ENCODE measurements around the gene NFS1. TPM values are rescaled to one million over a fixed set of nuclear protein-coding genes. Genes with fewer than 3 reads are reported as not detected.
A peak's percentile ranks its signal among the peaks of the same experiment; 100 is the strongest.

NFS1 gene
- total RNA-seq, 2 experiments from 2014 or later, result 10.6 to 11.5 TPM

DNA sequence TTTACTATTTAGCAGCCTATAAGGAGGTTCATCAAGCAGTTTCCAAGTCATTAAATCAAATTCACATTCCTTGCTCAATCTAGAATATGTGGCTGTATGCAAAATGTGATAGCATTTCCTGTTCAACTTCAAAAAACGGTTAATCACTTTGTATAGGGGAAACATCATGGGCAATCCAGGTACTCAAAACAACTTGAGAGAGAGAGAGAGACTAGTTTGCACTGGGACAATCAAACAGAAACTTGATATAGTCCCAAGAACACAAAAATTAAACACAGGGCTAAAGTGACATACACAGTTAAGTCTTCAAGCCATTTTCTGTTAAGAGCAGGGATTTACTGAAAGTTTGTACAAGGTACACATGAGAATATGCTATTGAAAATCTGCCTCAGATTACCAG lies 41.9 kb downstream of the NFS1 start:
- peaks cover 18% of the 10 kb centered on the region for H3K36me3 Mint-ChIP-seq (ENCODE audit: low read depth)
- peaks cover 58% of the 10 kb centered on the region for H3K4me1 Mint-ChIP-seq (ENCODE audit: low read depth)
- no peaks in the 10 kb centered on the region for H3K27me3 ChIP-seq (ENCODE audit: control insufficient read depth in 1 of 2, insufficient read depth in 2 of 2, low read length in 2 of 2)
- H3K27ac Mint-ChIP-seq, result peak overlapping the region; percentile 77
- no peak for DNase-seq
- no peak overlapping the region for H3K27ac ChIP-seq (ENCODE audit: low read depth in 1 of 2, low read length in 2 of 2)
- ATAC-seq (ENCODE audit: poor library complexity), result peak; percentile 57
- H3K4me3 Mint-ChIP-seq, result peak overlapping the region; percentile 72
- peaks cover 37% of the 10 kb centered on the region for H3K36me3 ChIP-seq (ENCODE audit: insufficient read depth, low read length)
- ChIA-PET POLR2A (interaction anchor here (1.3 kb wide), 1 partner anchor 85 kb away, joined by 7 read pairs; the partner anchor contains the start of gene RBM39), CTCF (interaction anchor here (0.6 to 8.1 kb wide), 3 partner anchors 11 to 42 kb away, joined by 3 to 57 read pairs (median 8); partner anchors contain the start of genes NFS1 and ROMO1)
- H3K4me3 ChIP-seq (ENCODE audit: low read length), result no peak overlapping the region
- H3K4me1 ChIP-seq (ENCODE audit: insufficient read depth, low read length), result peaks cover 41% of the 10 kb centered on the region
- H3K9me3 ChIP-seq (ENCODE audit: control insufficient read depth in 1 of 2, insufficient read depth in 1 of 2, low read length in 2 of 2), result no peaks in the 10 kb centered on the region
- H3K9me3 Mint-ChIP-seq, result no peaks in the 10 kb centered on the region
- intact Hi-C loops (cut with DNase I, micrococcal nuclease), result no loop called here
- TF ChIP-seq, protein P1, sequence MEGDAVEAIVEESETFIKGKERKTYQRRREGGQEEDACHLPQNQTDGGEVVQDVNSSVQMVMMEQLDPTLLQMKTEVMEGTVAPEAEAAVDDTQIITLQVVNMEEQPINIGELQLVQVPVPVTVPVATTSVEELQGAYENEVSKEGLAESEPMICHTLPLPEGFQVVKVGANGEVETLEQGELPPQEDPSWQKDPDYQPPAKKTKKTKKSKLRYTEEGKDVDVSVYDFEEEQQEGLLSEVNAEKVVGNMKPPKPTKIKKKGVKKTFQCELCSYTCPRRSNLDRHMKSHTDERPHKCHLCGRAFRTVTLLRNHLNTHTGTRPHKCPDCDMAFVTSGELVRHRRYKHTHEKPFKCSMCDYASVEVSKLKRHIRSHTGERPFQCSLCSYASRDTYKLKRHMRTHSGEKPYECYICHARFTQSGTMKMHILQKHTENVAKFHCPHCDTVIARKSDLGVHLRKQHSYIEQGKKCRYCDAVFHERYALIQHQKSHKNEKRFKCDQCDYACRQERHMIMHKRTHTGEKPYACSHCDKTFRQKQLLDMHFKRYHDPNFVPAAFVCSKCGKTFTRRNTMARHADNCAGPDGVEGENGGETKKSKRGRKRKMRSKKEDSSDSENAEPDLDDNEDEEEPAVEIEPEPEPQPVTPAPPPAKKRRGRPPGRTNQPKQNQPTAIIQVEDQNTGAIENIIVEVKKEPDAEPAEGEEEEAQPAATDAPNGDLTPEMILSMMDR (IDR thresholded peaks at IDR 0.05), result no peak
- H3K27me3 Mint-ChIP-seq, result no peaks in the 10 kb centered on the region

- no peak overlapping the region for H3K4me3 Mint-ChIP-seq
- POLR2A ChIA-PET, result interaction anchor here (2.6 kb wide), 1 partner anchor 10 kb away, joined by 15 read pairs; the partner anchor contains the start of genes CPNE1 and RBM12
- intact Hi-C loops (cut with DNase I, micrococcal nuclease), result no loop called here
- ATAC-seq (ENCODE audit: poor library complexity), result no peak
- TF ChIP-seq, protein P1 (IDR thresholded peaks at IDR 0.05), result no peak
- H3K9me3 ChIP-seq (ENCODE audit: control insufficient read depth in 1 of 2, insufficient read depth in 1 of 2, low read length in 2 of 2), result no peaks in the 10 kb centered on the region
- H3K36me3 ChIP-seq (ENCODE audit: insufficient read depth, low read length), result peaks cover 47% of the 10 kb centered on the region
- H3K4me1 Mint-ChIP-seq (ENCODE audit: low read depth), result peaks cover 56% of the 10 kb centered on the region
- DNase-seq, result no peak
- H3K27ac ChIP-seq (ENCODE audit: low read depth in 1 of 2, low read length in 2 of 2), result no peak overlapping the region
- CTCF ChIA-PET, result interaction anchor here (1.2 to 1.5 kb wide), 2 partner anchors 35 to 53 kb away, joined by 3 to 5 read pairs; no protein-coding TSS in a partner anchor
- peaks cover 42% of the 10 kb centered on the region for H3K36me3 Mint-ChIP-seq (ENCODE audit: low read depth)
- H3K9me3 Mint-ChIP-seq, result no peaks in the 10 kb centered on the region
- H3K27me3 ChIP-seq (ENCODE audit: control insufficient read depth in 1 of 2, insufficient read depth in 2 of 2, low read length in 2 of 2), result no peaks in the 10 kb centered on the region
- H3K27ac Mint-ChIP-seq, result no peak overlapping the region
- H3K4me1 ChIP-seq (ENCODE audit: insufficient read depth, low read length), result peaks cover 28% of the 10 kb centered on the region
- no peaks in the 10 kb centered on the region for H3K27me3 Mint-ChIP-seq
- no peak overlapping the region for H3K4me3 ChIP-seq (ENCODE audit: low read length)
Observed at GRCh38 chr20:35654415-35654814, 44.7 kb downstream of the NFS1 start.

DNA sequence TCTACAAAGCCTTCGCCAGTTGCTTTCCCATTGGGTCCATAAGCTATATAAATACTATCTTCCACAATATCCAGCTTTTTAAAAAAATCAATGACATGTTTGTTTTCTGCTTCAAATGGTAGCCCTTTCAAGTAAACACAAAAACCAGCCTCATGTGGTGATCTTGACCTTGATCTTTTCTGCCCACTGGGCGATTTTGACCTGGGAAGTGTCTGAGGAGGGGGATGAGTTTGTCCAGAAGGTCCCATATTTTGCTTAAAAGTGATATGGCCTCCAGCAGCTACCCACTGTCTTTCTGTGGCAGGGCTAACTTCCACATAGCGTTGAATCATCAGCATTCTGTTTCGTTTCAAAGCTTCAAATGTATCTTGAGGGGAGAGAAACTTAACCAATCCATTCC lies 45.3 kb downstream of the NFS1 start:
- no peak overlapping the region for H3K27ac ChIP-seq (ENCODE audit: low read depth in 1 of 2, low read length in 2 of 2)
- H3K4me3 ChIP-seq (ENCODE audit: low read length), result no peak overlapping the region
- H3K9me3 Mint-ChIP-seq, result no peaks in the 10 kb centered on the region
- no peaks in the 10 kb centered on the region for H3K27me3 Mint-ChIP-seq
- peaks cover 45% of the 10 kb centered on the region for H3K36me3 Mint-ChIP-seq (ENCODE audit: low read depth)
- ATAC-seq (ENCODE audit: poor library complexity) (no peak), DNase-seq (no peak)
- no peaks in the 10 kb centered on the region for H3K9me3 ChIP-seq (ENCODE audit: control insufficient read depth in 1 of 2, insufficient read depth in 1 of 2, low read length in 2 of 2)
- TF ChIP-seq, protein P1 (IDR thresholded peaks at IDR 0.05), result no peak
- H3K4me1 ChIP-seq (ENCODE audit: insufficient read depth, low read length), result peaks cover 28% of the 10 kb centered on the region
- ChIA-PET POLR2A (interaction anchor here (2.6 kb wide), 1 partner anchor 10 kb away, joined by 15 read pairs; the partner anchor contains the start of genes CPNE1 and RBM12), CTCF (interaction anchor here (1.2 to 1.5 kb wide), 2 partner anchors 35 to 52 kb away, joined by 3 to 5 read pairs; no protein-coding TSS in a partner anchor)
- H3K27ac Mint-ChIP-seq, result no peak overlapping the region
- no peak overlapping the region for H3K4me3 Mint-ChIP-seq
- H3K36me3 ChIP-seq (ENCODE audit: insufficient read depth, low read length), result peaks cover 47% of the 10 kb centered on the region
- no peaks in the 10 kb centered on the region for H3K27me3 ChIP-seq (ENCODE audit: control insufficient read depth in 1 of 2, insufficient read depth in 2 of 2, low read length in 2 of 2)
- intact Hi-C loops (cut with DNase I, micrococcal nuclease), result no loop called here
- peaks cover 56% of the 10 kb centered on the region for H3K4me1 Mint-ChIP-seq (ENCODE audit: low read depth)
